ENCODE data around the gene GPC6. TPM values are rescaled to one million over a fixed set of nuclear protein-coding genes. Genes with fewer than 3 reads are reported as not detected.

The GPC6 gene
- total RNA-seq, 4 donors from 2014 or later: 2.7 to 5.7 (median 4.4) TPM

- TF ChIP-seq POLR2AphosphoS5 (IDR thresholded peaks at IDR 0.05): no peak
- TF ChIP-seq CTCF (IDR thresholded peaks at IDR 0.05): no peak
- no peaks in the 10 kb centered on the region for H3K27me3 ChIP-seq
- no peak overlapping the region for H3K4me3 ChIP-seq
- H3K27ac ChIP-seq: no peak overlapping the region
- WGBS: 67% methylated on average over 2 of the region's 2 CpGs
- no peaks in the 10 kb centered on the region for H3K4me1 ChIP-seq
- no peaks in the 10 kb centered on the region for H3K9me3 ChIP-seq
- no peaks in the 10 kb centered on the region for H3K36me3 ChIP-seq
- DNase-seq (ENCODE audit: low spot score in 2 of 2): no peak
Measured at GRCh38 chr13:94454906-94455305, 1228.3 kb downstream of the GPC6 start.

GRCh38 chr13:94455414-94455813 lies 1228.8 kb downstream of the GPC6 start:
- TF ChIP-seq EP300 (IDR thresholded peaks at IDR 0.05): no peak
- TF ChIP-seq POLR2A (IDR thresholded peaks at IDR 0.05): no peak
- TF ChIP-seq POLR2AphosphoS5 (IDR thresholded peaks at IDR 0.05): no peak
- no peak for TF ChIP-seq CTCF (IDR thresholded peaks at IDR 0.05)
- Histone ChIP-seq H3K4me3 (no peak overlapping the region), H3K4me1 (no peaks in the 10 kb centered on the region), H3K27me3 (no peaks in the 10 kb centered on the region), H3K36me3 (no peaks in the 10 kb centered on the region), H3K27ac (no peak overlapping the region), H3K9me3 (no peaks in the 10 kb centered on the region)
- DNase-seq (ENCODE audit: low spot score in 2 of 2): no peak
- 42% methylated on average over 2 of the region's 2 CpGs for WGBS

All from suprapubic skin (tissue), 4 donors.